Ramos (cell line): ENCODE measurements around the gene CDC27.
"Not testable (repeated sequence)": the region's sequence is repeated elsewhere in the genome, so short reads cannot be mapped to it uniquely, and the experiment has no call there.

Experiments
- in situ Hi-C: fragments of 300-500 bp; cut with MboI; formaldehyde crosslinking; loops from one replicate; pipeline ENCODE4 v1.14.3; 2022; ENCODE audit warnings: low sequenced_read_pairs; ENCODE audit not compliant: unreplicated experiment

Gene CDC27

GRCh38 chr17:47220531-47220999 is 31.5 kb upstream of the CDC27 start:
- in situ Hi-C loops, result no loop called here

- in situ Hi-C loops, result no loop called here
These were observed 30.8 kb upstream of the CDC27 start for GRCh38 chr17:47219621-47220475.

- in situ Hi-C loops, result no loop called here
These were observed 29.9 kb upstream of the CDC27 start for GRCh38 chr17:47218896-47219430.

- in situ Hi-C loops, result not testable (repeated sequence)
These were observed 28.2 kb upstream of the CDC27 start for GRCh38 chr17:47217279-47217678.

GRCh38 chr17:47216821-47217220 is 27.7 kb upstream of the CDC27 start:
- in situ Hi-C loops, result not testable (repeated sequence)

GRCh38 chr17:47214931-47215330 is 25.8 kb upstream of the CDC27 start:
- in situ Hi-C loops, result no loop called here

GRCh38 chr17:47213540-47213939 is 24.4 kb upstream of the CDC27 start:
- in situ Hi-C loops, result no loop called here

GRCh38 chr17:47212458-47212857 is 23.4 kb upstream of the CDC27 start:
- in situ Hi-C loops, result no loop called here

- in situ Hi-C loops, result no loop called here
These were observed 21.7 kb upstream of the CDC27 start for GRCh38 chr17:47210779-47211178.

- in situ Hi-C loops, result no loop called here
These were observed 21.0 kb upstream of the CDC27 start for GRCh38 chr17:47210105-47210504.

GRCh38 chr17:47209499-47209898 is 20.4 kb upstream of the CDC27 start:
- in situ Hi-C loops, result no loop called here

- in situ Hi-C loops, result no loop called here
These were observed 19.8 kb upstream of the CDC27 start, which contains the start of gene MYL4 for GRCh38 chr17:47208744-47209488. Gene MYL4, plus strand, starts transcription at chr17:47209348. Its CDS starts 75 bp downstream, at chr17:47209423.

- in situ Hi-C loops, result no loop called here
These were observed 18.3 kb upstream of the CDC27 start for GRCh38 chr17:47207143-47208067.

- in situ Hi-C loops, result no loop called here
These were observed 16.4 kb upstream of the CDC27 start for GRCh38 chr17:47205419-47205963.

GRCh38 chr17:47204722-47205418 is 15.8 kb upstream of the CDC27 start:
- in situ Hi-C loops, result no loop called here

- in situ Hi-C loops, result no loop called here
These were observed 15.1 kb upstream of the CDC27 start for GRCh38 chr17:47203984-47204721.

- in situ Hi-C loops, result no loop called here
These were observed 12.1 kb upstream of the CDC27 start for GRCh38 chr17:47201166-47201565.

GRCh38 chr17:47200325-47200664 is 11.2 kb upstream of the CDC27 start:
- in situ Hi-C loops, result no loop called here
